Skeletal muscle cell (primary cell): ENCODE data around the gene PEPD.

Source experiments
- DNase-seq: peaks from one replicate; pipeline ENCODE4 v3.0.0-alpha.2; 2010; ENCODE audit warnings: low read depth
- H3K4me3 ChIP-seq: 2 replicates; pipeline ENCODE4 v1.5.1; 2011; ENCODE audit warnings: low read depth, mild to moderate bottlenecking, control low read depth, low read length, moderate library complexity

Gene PEPD

DNA sequence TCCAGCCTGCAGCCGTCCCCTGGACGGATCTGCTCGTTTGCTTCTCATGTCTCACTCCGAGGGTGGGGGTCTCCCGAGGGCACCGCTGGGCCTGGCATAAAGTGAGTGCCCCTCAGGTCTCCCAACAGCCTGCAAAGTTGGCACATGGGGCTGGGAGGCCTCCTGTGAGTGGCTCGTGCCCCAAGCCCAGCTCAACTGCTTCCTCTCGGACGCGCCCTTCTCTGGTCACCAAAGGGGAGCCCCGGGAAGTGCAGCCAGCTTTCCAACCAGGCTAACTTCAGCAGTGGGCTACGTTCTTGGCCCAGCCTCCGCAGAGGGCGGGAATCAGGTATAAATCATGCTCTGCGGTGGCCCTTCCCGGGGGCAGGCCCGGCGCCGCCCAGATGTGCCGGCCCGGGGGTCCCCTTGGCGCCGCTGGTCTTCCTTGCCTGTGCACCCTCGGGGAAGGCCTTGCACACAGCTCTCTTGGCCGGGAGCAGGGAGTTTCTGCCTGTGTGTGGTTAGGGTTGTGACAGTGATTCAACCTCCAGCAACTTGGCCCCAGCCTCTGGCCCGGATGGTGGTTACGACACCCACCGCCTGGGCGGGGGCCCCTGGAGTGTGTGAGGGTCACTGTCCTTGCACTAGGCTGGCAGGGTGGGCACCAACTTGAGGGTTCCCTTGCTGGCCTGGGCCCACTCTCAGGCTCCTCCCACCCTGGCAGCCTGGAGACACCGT is 127.4 kb downstream of the PEPD start:
- no peak overlapping the region for H3K4me3 ChIP-seq
- peak; percentile 37 for DNase-seq

DNA sequence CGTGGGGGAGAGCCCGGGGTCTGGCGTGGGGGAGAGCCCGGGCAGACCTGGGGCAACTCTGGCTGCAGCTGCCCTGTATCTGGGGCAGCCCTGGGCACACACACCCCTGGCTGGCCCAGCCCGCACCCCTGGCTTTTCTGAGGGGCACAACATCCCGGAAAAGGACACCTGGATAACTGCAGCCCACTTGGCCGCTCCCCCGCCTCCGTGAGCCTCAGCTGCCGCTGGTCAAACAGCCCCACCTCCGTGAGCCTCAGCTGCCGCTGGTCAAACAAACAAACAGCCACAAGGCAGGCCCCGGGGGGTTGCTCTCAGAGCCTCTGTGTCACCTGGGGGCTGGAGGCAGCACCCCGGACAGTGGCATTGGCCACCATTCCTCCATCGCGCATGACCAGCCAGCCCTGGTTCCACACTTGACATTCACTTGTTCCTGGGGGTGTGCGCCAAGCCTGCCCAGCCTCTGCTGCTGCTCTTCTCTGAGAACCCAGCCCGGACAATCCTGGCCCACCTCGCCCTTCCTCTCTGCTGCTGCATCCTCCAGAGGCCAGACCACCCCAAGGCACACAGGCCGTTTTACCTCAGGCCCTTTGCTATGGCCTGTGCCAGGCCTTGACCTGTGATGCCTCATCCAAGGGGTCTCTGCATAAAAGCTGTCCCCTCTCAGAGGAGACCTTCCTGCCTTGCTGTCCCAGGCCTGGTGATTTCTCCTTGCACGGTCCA is 128.1 kb downstream of the PEPD start:
- no peak overlapping the region for H3K4me3 ChIP-seq
- no peak for DNase-seq

DNA sequence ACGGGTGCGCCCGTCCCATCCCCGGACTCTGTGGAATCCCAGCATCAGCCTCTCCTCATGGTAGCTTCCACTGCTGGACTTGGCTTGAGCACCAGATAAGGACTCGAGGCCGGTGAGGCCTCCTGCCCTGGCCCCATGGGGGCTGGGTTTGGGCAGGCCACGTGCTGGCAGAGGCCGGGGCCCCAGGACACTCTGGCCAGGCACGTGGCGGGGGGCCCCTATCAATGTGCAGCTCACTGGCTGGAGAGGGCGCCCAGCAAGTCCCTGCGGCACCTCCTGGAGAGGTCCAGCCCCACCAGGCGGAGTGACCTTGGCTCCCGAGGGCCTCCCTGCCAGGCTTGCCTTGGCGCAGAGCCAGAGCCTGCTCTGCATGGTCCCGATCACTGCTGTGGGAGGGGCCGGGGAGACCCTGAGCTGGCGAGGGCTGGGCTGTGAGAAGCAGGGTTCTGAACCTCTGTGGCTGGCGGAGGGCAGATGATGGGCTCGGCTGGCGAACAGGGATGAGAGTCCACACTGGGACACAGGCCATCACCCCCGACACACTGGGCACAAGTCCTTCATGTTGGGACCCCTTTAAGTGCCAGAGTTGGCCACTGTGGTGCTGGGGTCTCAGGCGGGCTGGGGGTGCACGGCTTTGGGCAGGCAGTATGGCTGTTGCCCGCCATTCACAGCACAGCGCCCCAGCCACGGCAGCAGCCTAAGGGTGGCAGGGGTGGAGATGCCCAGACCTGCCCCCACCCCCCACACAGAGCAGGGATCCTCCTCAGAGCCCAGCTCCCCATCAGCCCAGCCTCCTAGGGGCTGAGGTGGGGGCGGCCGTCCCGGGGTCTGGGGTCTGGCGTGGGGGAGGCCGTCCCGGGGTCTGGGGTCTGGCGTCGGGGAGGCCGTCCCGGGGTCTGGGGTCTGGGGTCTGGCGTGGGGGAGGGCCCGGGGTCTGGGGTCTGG is 129.0 kb downstream of the PEPD start:
- DNase-seq = no peak
- H3K4me3 ChIP-seq = no peak overlapping the region

DNA sequence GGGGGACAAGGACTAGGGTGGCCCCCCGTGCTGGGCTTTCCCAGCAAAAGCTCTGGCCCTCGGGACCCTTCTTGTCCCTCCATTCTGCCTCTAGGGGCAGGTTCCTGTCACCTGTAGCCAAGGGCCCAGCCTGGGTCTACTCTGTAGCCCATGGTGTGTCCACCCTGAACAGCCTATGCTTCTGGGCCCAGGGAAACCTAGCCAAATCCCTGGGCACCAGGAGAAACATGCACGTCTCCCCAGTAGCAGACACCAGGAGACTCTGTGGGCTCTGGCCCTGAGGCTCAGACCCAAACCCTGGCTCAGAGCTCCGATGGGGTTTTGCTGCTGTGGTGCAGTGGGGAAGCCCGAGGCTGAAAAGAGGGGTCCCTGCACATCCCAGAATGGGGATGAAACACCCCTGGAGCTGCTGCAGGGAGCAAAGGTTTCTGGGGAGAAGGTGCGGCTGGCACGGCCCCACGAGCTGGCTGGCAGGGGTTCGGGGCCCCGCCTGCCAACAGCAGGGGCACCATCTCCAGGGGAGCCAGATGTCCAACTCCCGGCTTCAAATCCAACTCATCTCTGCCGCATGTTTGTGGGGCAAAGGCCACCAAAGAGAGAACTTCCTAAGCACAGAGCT is 129.9 kb downstream of the PEPD start:
- no peak overlapping the region for H3K4me3 ChIP-seq
- no peak for DNase-seq

DNA sequence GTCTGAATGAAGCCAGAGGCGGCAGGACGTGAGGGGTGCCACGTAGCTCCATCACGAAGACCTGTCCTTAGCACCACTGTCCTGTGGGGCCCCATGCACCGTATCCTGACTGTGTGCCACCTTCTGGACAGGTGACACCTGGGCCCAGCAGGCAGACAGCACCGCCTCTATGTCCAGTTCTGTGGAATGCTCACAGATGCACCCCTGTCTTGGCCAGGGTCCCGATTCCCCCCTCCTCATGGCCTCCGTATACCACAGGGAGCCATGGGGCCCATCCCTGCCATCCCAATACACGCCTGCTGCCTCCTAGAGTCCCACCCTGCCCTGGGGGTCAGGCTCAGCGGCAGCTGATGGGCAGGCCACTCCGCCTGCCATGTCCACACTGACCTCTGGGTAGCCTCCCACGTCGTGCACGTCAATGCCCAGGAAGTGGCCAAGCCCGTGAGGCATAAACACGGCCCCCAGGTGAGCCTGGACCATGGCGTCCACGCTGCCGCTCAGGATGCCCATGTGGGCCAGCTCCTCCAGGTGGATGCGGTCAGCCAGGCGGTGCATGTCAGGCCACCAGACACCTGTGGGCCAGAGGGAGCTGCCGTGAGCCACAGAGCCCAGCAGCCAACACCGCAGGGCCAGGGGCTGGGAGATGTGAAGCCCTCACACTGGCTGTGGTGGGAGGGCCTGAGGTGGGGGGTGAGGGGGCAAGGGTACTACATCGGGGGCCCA is 130.5 kb downstream of the PEPD start:
- H3K4me3 ChIP-seq = no peak overlapping the region
- DNase-seq = no peak

DNA sequence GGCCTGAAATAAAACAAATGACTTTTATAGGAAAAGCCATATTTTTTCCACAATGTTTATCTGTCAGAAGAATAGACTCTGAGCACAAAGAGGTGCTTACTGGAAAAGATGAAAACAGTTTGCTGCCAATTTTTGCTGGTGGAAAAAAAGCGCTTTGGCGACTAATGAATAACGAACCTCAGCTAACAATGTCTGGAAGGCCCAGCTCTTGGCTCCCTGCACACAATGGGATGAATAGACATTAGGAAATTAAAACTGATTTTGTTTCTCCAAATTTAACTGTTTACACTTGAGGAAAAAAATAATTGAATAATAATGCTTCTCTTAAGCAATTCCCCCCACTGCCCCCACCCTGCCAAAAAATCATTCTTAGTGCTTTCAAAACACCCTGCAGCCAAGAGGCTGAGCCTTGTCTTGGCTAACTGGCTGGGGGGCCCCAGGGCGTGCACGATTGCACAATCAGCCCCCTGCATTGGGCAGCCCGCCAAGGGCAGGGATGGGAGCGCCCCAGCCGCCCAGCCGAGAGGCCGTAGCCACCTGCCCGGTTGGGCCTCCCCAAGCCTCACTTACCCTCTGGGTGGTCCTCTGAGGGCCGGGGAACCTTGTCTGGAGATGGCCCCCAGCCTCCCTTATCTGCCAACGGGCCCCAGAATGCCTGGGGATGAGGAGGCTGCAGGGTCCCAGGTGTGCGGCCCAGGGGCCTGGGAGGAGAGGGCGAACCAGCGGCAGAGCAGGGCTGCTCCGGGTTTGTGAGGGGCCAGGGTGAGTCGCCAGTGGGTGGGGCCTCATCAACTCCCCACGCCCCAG is 131.3 kb downstream of the PEPD start:
- no peak overlapping the region for H3K4me3 ChIP-seq
- DNase-seq = no peak

DNA sequence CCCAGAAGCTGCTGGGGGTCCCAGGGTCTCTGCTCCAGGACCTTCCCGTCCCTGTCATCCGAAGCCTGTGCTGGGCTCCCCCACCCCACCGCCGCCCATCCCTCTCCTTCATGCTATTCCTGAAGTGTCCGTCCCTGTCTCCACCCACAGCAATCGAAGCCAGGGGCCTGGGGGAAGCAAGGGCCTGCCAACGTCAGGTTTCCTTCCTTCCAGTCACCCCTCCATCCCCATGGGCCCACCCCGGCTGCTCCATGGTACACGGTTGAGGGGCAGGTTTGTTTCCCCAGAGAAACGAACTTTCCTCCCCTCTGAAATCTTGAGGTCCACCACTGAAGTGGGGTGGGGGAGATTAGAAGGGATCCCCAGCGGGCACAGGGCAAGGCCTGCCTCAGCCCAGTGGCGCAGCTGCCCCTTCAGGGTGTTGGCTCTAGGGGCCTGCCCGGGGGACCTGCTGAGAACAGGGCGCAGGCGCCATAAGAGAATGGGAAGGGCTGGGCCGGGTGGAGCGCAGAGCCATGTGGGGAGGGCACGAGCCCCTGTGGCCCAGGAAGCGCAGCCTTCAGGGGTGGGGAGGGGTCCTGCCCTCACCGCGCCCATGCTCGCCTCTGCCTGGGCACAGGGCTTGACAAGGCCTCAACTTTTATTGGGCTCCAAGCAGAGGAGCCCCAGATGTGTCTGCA is 132.0 kb downstream of the PEPD start:
- no peak for DNase-seq
- H3K4me3 ChIP-seq = no peak overlapping the region

DNA sequence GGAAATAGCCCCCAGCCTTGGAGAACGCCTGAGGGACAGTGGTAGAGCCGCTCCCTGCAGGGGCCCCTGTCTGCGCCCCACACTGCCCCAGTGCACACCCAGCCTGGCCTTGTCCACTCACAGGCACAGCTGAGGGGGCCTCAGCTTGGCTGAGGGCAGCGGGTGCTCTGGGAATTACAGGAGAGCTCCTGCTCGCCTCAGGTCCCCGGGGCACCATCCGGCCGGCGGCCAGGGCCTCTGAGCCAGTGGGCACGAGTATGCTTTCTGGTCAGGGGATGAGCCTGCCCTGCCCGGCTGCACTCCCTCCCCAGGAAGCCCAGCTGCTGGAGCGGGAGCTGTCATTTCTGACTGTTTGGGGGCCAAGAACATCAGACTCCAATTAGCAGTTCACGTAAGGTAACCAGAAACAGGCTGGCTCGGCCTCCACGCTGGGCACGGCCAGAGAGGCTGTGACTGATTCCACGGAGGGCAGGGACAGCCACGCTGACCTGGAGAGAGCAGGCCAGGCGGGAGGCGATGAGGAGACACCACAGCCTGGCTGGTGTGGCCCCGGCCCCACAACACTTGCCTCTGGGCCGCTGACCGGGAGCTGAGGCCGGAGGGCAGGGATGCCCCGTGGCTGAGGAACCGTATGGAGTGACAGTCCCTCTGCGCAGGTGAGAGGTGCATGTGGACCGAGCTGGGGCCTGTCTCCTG is 132.7 kb downstream of the PEPD start:
- no peak for DNase-seq
- no peak overlapping the region for H3K4me3 ChIP-seq

DNA sequence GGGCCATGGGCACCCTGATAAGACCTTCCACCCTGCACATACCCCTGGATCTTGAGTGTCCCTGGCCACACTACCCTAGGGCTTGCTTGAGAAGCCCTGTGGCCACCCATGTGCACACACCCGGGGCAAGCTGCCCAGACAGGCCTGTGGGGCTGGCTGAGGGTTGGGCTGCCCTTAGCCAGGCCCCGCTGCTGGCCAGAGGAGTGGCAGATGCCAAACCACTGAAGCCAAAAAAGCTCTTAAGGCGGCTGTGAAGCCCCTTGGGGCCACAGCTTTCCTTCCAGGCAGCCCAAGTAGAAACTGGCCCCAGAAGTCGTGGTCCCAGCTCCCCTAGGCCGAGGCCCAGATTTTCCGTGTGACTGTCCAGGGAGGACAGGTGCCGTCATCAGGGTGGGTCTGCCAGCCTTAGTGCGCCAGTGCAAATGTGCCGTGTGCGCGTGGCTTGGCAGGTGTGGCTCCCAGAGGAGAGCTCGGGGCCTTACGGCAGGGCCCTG is 133.3 kb downstream of the PEPD start:
- H3K4me3 ChIP-seq = no peak overlapping the region
- no peak for DNase-seq

DNA sequence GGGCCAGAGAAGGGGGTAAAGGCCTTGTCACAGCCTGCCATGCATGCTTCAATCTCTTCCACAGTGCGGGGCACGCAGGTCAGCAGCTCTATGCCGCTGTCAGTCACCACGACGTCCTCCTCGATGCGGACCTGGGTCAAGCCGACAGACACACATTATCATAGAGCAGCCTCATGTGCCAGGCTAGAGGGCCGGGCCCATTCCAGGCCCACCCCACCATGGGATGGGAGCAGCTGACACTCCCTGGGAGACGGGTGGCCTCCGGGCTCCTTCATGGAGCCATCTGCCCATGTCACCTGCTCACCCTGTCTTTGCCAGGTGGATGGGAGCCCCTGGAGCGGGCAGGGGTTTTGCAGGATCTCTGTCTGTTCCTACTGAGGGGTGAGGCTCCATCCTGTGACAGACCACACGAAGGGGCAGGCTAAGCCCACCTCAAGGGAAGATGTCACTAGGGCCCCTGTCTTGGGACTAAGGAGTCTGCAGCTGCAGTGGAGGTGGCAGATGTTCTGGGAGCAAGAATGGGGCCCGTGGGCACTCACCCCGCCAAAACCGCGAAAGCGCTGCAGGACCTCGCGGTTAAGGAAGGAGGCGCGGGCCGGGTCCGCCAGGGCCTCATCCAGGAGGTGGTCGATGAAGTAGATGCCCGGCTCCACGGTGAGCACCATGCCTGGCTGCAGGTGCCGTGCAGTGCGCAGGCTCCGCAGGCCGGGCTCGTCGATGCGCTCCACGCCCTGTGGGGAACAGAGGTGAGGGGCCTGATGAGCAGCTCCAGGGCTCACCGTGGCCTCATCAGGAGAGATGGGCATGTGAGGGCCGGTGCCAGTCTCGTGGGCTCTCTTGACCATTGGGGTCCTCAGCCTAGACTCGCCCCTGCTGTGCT is 134.0 kb downstream of the PEPD start:
- DNase-seq = no peak
- no peak overlapping the region for H3K4me3 ChIP-seq

DNA sequence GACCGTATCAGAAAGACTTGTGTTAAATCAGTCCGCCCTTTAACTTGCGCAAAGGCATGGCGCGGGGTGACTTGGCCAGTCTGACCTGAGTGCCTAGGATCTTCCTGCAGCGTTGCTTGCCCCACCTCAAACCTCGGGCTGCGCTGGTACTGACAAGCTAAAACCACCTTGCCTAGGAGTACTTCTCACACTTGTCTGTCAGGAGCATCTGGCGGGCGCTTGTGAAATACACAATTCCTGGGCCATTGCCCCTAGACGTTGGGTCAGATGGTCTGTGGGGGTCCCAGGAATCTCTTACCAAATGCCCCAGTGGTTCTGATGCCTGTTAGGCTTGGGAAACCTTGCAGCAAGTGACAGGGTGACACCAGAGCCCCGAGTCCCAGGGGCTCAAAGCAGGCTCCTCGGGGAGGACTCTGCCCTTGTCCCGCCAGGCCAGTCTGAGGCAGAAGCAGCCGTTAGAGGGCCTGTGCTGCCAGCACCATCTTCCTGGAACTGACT is 135.2 kb downstream of the PEPD start:
- no peak overlapping the region for H3K4me3 ChIP-seq
- DNase-seq = no peak

DNA sequence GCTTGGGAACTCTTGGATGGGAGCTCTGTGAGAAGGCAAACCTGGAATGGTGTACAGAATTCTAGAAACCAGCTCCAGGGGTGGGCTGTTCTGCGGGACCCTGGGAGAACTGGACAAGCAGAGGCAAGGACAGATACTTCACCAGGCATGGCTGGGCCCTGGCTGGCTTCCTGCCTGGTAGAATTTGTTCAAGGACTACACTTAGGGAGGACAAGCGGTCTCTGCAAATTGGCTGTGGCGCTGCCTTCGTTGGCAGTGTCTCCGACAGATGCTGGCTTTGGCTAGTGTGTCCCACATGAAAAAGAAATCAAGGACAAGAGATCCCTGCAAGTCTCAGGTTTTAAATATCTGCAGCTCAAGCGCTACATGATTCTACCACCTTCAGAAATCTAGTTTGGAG is 135.6 kb downstream of the PEPD start:
- DNase-seq = no peak
- no peak overlapping the region for H3K4me3 ChIP-seq

DNA sequence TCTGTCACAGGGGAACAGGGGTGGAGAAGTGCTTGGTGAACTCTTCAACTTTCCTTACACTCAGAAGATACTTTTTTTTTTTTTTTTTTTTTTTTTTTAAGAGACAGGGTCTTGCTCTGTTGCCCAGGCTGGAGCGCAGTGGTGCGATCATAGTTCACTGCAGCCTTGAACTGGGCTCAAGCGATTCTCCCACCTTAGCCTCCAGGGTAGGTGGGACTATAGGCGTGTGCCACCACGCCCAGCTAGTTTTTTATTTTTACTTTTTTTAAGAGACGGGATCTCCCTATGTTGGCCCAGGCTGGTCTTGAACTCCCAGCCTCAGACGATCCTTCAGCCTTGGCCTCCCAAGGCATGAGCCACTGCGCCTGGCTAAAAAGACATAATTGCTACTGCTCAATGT is 136.6 kb downstream of the PEPD start:
- no peak overlapping the region for H3K4me3 ChIP-seq
- DNase-seq = no peak

DNA sequence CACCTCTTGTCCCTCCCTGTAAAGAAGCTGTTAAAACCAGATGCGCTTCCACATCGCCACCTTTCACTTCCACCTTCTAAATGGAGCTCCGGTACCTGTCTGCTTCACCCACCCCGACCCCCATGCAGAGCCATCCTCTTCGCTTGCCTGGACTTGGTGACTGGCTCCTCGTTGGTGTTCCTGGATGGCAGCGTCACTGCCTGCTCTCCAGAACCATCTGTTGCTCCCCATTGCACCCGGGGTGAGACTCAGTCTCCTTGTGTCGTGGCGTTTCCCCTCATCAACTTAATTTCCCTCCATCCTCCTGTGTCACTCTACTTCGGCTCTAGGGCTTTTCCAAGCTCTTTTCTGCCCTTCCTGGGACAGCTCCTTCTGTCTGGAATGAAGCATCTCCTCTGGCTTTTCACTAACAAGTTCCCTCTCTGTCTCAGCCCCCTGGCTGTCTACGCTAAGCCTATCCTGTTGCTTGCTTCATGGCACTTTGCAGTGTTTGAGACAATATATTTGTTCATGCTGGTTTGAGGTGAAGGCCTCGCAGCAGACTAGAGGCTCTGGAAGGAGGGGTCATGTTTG is 137.8 kb downstream of the PEPD start:
- H3K4me3 ChIP-seq = no peak overlapping the region
- no peak for DNase-seq

DNA sequence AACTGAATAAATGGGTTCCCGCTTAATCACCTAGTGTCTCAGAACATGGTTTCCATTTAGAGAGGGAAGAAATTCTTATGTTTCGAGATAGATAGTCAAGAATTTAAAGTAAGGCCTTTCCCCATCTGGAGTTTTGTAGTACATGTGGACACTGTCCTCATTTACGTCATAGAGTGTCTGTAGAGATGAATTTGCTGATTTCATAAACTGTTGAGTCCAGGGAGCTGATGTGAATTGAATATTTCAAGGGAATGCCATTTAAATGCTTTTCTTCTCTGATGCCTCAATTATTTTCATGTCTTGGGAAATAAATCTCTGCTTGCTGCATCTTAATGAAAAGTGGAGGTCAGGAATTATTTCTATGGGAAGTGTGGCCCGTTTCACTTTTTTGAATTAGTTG is 138.6 kb downstream of the PEPD start:
- H3K4me3 ChIP-seq = no peak overlapping the region

DNA sequence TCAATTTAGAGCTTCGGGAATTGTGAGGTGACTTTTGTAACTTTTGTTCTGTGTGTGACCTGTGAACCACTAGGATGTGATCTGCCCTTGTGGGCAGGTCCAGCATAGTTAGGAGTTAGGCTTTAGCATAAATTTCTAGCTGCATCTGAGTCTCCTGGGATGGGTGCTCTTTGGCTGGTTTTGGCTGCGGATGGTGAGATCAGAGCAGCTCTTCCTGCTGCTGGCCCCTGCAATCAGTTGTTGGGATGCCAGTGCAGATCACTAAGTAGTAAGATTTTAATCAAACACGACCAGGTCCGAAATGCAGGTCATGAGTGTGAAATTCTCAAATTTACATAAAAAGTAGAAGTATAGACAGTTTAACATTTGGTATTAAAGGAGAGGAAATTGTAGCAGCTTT is 139.6 kb downstream of the PEPD start:
- no peak for DNase-seq
- H3K4me3 ChIP-seq = no peak overlapping the region

More for the DNA sequence above, 138.6 kb downstream of the PEPD start:
- DNase-seq = no peak
